ENCODE measurements around the gene PIK3R3.

DNA sequence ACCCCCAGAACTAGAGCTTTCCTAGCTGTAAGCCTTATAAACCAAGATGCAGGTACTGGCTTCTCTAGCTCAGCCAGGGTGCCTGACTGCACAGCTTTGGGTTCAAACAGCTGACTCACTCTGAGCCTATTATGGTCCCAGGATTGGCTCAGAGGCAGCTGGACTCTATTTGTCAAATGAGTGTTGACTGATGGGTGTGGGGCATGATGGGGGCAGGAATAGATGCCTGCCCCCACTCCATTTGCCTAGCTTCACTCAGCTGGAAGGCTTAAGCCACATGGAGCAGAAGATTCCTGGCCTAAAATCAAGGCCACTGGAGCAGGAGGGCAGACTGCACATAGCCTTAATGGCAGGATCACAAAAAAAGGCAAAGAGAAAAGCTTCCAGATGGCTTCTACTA lies 90.5 kb downstream of the PIK3R3 start:
- TF ChIP-seq, protein P1, sequence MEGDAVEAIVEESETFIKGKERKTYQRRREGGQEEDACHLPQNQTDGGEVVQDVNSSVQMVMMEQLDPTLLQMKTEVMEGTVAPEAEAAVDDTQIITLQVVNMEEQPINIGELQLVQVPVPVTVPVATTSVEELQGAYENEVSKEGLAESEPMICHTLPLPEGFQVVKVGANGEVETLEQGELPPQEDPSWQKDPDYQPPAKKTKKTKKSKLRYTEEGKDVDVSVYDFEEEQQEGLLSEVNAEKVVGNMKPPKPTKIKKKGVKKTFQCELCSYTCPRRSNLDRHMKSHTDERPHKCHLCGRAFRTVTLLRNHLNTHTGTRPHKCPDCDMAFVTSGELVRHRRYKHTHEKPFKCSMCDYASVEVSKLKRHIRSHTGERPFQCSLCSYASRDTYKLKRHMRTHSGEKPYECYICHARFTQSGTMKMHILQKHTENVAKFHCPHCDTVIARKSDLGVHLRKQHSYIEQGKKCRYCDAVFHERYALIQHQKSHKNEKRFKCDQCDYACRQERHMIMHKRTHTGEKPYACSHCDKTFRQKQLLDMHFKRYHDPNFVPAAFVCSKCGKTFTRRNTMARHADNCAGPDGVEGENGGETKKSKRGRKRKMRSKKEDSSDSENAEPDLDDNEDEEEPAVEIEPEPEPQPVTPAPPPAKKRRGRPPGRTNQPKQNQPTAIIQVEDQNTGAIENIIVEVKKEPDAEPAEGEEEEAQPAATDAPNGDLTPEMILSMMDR (IDR thresholded peaks at IDR 0.05; ENCODE audit: extremely low read depth in 1 of 2, insufficient read depth in 1 of 2, low read depth in 1 of 2, low read length in 2 of 2) = no peak
- TF ChIP-seq POLR2A (IDR thresholded peaks at IDR 0.05; ENCODE audit: low read depth, low read length) (no peak), FOS (IDR thresholded peaks at IDR 0.05; ENCODE audit: borderline replicate concordance, insufficient read depth, low read length) (no peak), POLR2AphosphoS5 (IDR thresholded peaks at IDR 0.05; ENCODE audit: insufficient read depth, low read depth, low read length) (no peak), EZH2 (IDR thresholded peaks at IDR 0.05; ENCODE audit: borderline replicate concordance, low read depth, low read length, severe bottlenecking) (no peak)
